H9 (cell line): ENCODE data around the gene PRSS22. TPM values are rescaled to one million over a fixed set of nuclear protein-coding genes. Genes with fewer than 3 reads are reported as not detected.

Source experiments
- DNase-seq: peaks from one replicate; pipeline ENCODE4 v3.0.0-alpha.2; 2017
- H2AFZ ChIP-seq: one replicate; pipeline ENCODE4 v1.6.1; 2013; ENCODE audit warnings: mild to moderate bottlenecking, low read length, control low read depth, moderate library complexity
- H2AK5ac ChIP-seq: 2 replicates; pipeline ENCODE4 v1.6.1; 2013; ENCODE audit warnings: low read length, control low read depth, mixed read lengths; ENCODE audit not compliant: insufficient read length
- H2BK120ac ChIP-seq: one replicate; pipeline ENCODE4 v1.6.1; 2013; ENCODE audit warnings: low read depth, mild to moderate bottlenecking, low read length, control low read depth, inconsistent platforms; ENCODE audit not compliant: poor library complexity, severe bottlenecking
- H2BK12ac ChIP-seq: 2 replicates; pipeline ENCODE4 v1.6.1; 2013; ENCODE audit warnings: low read length, control low read depth, mixed read lengths, low read depth; ENCODE audit not compliant: insufficient read length
- H2BK15ac ChIP-seq: 2 replicates; pipeline ENCODE4 v1.6.1; 2013; ENCODE audit warnings: low read depth, low read length, control low read depth
- H2BK20ac ChIP-seq: one replicate; pipeline ENCODE4 v1.6.1; 2013; ENCODE audit warnings: low read depth, mild to moderate bottlenecking, low read length, control low read depth, inconsistent platforms; ENCODE audit not compliant: poor library complexity, severe bottlenecking
- H2BK5ac ChIP-seq: 2 replicates; pipeline ENCODE4 v1.6.1; 2013; ENCODE audit warnings: low read length, control low read depth, mixed read lengths; ENCODE audit not compliant: insufficient read length
- H3K14ac ChIP-seq: 2 replicates; pipeline ENCODE4 v1.6.1; 2013; ENCODE audit warnings: low read length, control low read depth; ENCODE audit not compliant: insufficient read depth
- H3K18ac ChIP-seq: 2 replicates; pipeline ENCODE4 v1.6.1; 2013; ENCODE audit warnings: low read depth, mild to moderate bottlenecking, mixed read lengths, low read length, control low read depth; ENCODE audit not compliant: insufficient read length
- H3K23ac ChIP-seq: 2 replicates; pipeline ENCODE4 v1.6.1; 2013; ENCODE audit warnings: low read length, control low read depth, mixed read lengths, low read depth; ENCODE audit not compliant: insufficient read length
- H3K23me2 ChIP-seq: 2 replicates; pipeline ENCODE4 v1.6.1; 2013; ENCODE audit warnings: low read depth, mild to moderate bottlenecking, mixed read lengths, low read length, control low read depth; ENCODE audit not compliant: insufficient read length, poor library complexity, severe bottlenecking
- H3K27ac ChIP-seq: 2 replicates; pipeline ENCODE4 v1.5.1; 2013; ENCODE audit warnings: low read length, control low read depth, mixed read lengths, low read depth; ENCODE audit not compliant: insufficient read length
- H3K27me3 ChIP-seq: 2 replicates; pipeline ENCODE4 v1.6.1; 2013; ENCODE audit warnings: low read length, control low read depth, inconsistent platforms; ENCODE audit not compliant: insufficient read depth
- H3K4ac ChIP-seq: 2 replicates; pipeline ENCODE4 v1.6.1; 2013; ENCODE audit warnings: low read depth, mild to moderate bottlenecking, control low read depth, inconsistent platforms, low read length, moderate library complexity
- H3K4me1 ChIP-seq: 2 replicates; pipeline ENCODE4 v1.6.1; 2013; ENCODE audit warnings: low read length, control low read depth, inconsistent platforms; ENCODE audit not compliant: insufficient read depth
- H3K4me2 ChIP-seq: 2 replicates; pipeline ENCODE4 v1.6.1; 2013; ENCODE audit warnings: low read length, control low read depth, mixed read lengths; ENCODE audit not compliant: insufficient read length, insufficient read depth
- H3K56ac ChIP-seq: 2 replicates; pipeline ENCODE4 v1.6.1; 2013; ENCODE audit warnings: low read depth, mild to moderate bottlenecking, mixed read lengths, low read length, control low read depth; ENCODE audit not compliant: insufficient read length
- H3K79me1 ChIP-seq: 2 replicates; pipeline ENCODE4 v1.6.1; 2013; ENCODE audit warnings: low read depth, mild to moderate bottlenecking, moderate library complexity, low read length, control low read depth, inconsistent platforms; ENCODE audit not compliant: insufficient read depth, poor library complexity, severe bottlenecking
- H3K79me2 ChIP-seq: 2 replicates; pipeline ENCODE4 v1.6.1; 2013; ENCODE audit warnings: low read length, control low read depth, inconsistent platforms; ENCODE audit not compliant: insufficient read depth
- H3K9ac ChIP-seq: 2 replicates; pipeline ENCODE4 v1.6.1; 2013; ENCODE audit warnings: low read length, control low read depth, mixed read lengths; ENCODE audit not compliant: insufficient read length; ENCODE audit errors: extremely low read depth
- H3K9me3 ChIP-seq: one replicate; pipeline ENCODE4 v1.6.1; 2013; ENCODE audit warnings: low read depth, low read length, inconsistent platforms; ENCODE audit not compliant: control insufficient read depth
- H3T11ph ChIP-seq: one replicate; pipeline ENCODE4 v1.6.1; 2013; ENCODE audit warnings: mild to moderate bottlenecking, low read length, control low read depth, inconsistent platforms
- H4K20me1 ChIP-seq: one replicate; pipeline ENCODE4 v1.6.1; 2013; ENCODE audit not compliant: control insufficient read depth, insufficient read length, insufficient read depth
- H4K5ac ChIP-seq: 2 replicates; pipeline ENCODE4 v1.6.1; 2013; ENCODE audit warnings: low read depth, mild to moderate bottlenecking, mixed read lengths, low read length, control low read depth; ENCODE audit not compliant: insufficient read length
- H4K8ac ChIP-seq: replicated peaks from 2 replicates; pipeline ENCODE4 v1.6.1; 2013; ENCODE audit warnings: low read length, control low read depth, mixed read lengths, low read depth; ENCODE audit not compliant: insufficient read length
- H4K91ac ChIP-seq: 2 replicates; pipeline ENCODE4 v1.6.1; 2013; ENCODE audit warnings: low read depth, mild to moderate bottlenecking, moderate library complexity, mixed read lengths, low read length, control low read depth; ENCODE audit not compliant: insufficient read length
- H3K27ac Mint-ChIP-seq, 3 experiments: 2 replicates in 2 of 3; 3 replicates in 1 of 3; pipeline ENCODE4 v1.8.0; 2020 to 2021; ENCODE audit warnings: mixed read lengths in 3 of 3, mild to moderate bottlenecking in 1 of 3, moderate library complexity in 1 of 3
- H3K27me3 Mint-ChIP-seq: 2 replicates; pipeline ENCODE4 v1.8.0; 2021; ENCODE audit warnings: low read depth, mild to moderate bottlenecking, moderate library complexity, mixed read lengths
- H3K36me3 Mint-ChIP-seq, 3 experiments: 2 replicates in 2 of 3; 3 replicates in 1 of 3; pipeline ENCODE4 v1.8.0; 2020 to 2021; ENCODE audit warnings: low read depth in 3 of 3, mixed read lengths in 3 of 3; ENCODE audit not compliant: insufficient read depth in 1 of 3
- H3K4me1 Mint-ChIP-seq, 2 experiments: 2 replicates each; pipeline ENCODE4 v1.8.0; 2020; ENCODE audit warnings: mixed read lengths in 2 of 2
- H3K4me3 Mint-ChIP-seq, 2 experiments: 2 replicates in 1 of 2; 3 replicates in 1 of 2; pipeline ENCODE4 v1.8.0; 2020 to 2021; ENCODE audit warnings: mild to moderate bottlenecking in 2 of 2, mixed read lengths in 2 of 2, moderate library complexity in 1 of 2
- H3K9me3 Mint-ChIP-seq, 2 experiments: 2 replicates in 1 of 2; 3 replicates in 1 of 2; pipeline ENCODE4 v1.8.0; 2020; ENCODE audit warnings: mild to moderate bottlenecking in 2 of 2, mixed read lengths in 2 of 2, moderate library complexity in 1 of 2
- WGBS: extraction: QIAGEN DNeasy Blood & Tissue Kit; methylation state at CpG from one replicate; pipeline ENCODE4 v1.1.7; 2013; ENCODE audit warnings: missing lambda C conversion rate, low lambda C conversion rate, mixed read lengths; ENCODE audit not compliant: insufficient read length; ENCODE audit errors: extremely low coverage; 5-methylcytosine and 5-hydroxymethylcytosine counted together
- total RNA-seq: library from RNA; stranded (reverse); gene quantifications from 2 replicates; pipeline ENCODE4 v1.2.1, GENCODE V29; 2021
- TF ChIP-seq, protein P1 (sequence below): fragments of 200-600 bp; sonication (generic); conservative IDR thresholded peaks from 3 replicates; pipeline ENCODE4 v1.8.0; 2021; ENCODE audit warnings: antibody characterized with exemption, mild to moderate bottlenecking

Gene PRSS22
- total RNA-seq, 1 experiment from 2014 or later: 1.9 TPM

DNA sequence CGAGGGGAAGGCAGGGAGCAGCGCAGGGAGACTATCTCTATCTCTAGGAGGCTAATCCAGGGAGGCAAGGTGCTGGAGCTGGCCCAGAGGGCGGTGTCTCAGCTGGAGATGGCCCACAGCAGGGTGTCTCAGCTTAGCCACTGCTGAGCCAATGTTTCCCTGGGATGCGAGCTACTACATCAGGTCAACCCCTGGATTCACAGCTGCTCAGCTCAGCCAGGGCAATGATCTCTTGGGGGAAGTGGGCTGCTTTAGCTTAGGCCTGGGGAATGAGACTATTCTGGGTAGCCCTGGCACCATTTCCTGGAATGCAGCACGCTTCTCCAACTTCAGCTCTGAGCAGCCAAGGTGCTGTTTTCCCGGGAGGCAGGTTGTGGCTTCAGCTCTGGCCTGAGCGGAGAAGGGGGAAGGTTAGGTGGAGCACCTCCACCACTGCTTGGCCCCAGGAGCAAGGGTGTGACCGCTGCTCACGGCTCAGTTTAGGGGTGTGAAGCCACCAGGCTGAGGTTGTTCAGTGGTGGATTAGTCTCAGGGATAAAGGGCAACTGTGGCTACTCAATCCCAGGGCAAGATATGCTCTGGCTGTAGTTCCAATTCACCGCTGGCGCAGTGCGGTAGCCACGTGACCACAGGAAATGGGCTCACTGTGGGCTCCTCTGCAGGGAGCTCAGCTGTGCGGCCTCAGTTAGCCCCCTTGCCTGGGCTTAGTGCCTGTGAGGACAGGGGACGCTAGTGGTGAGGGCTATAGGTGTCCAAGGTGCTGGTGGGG lies 46.1 kb downstream of the PRSS22 start:
- DNase-seq: no peak
- Histone ChIP-seq H2BK20ac (no peak overlapping the region), H2BK120ac (no peak overlapping the region), H2AK5ac (no peak overlapping the region), H3K79me2 (no peaks in the 10 kb centered on the region), H3T11ph (no peak overlapping the region), H4K8ac (no peak overlapping the region), H3K4me1 (no peaks in the 10 kb centered on the region), H3K79me1 (no peaks in the 10 kb centered on the region), H2BK5ac (no peak overlapping the region), H3K23ac (no peak overlapping the region), H3K56ac (no peak overlapping the region), H3K27ac (no peak overlapping the region), H3K4ac (no peak overlapping the region), H4K20me1 (no peaks in the 10 kb centered on the region), H4K5ac (no peak overlapping the region), H2BK12ac (no peak overlapping the region), H3K18ac (no peak overlapping the region), H2BK15ac (no peak overlapping the region), H3K9ac (no peak overlapping the region), H4K91ac (no peak overlapping the region), H3K27me3 (no peaks in the 10 kb centered on the region), H3K14ac (peak overlapping the region; percentile 75; the same call in 1 of the 2 replicates), H3K23me2 (no peaks in the 10 kb centered on the region), H2AFZ (no peak overlapping the region), H3K9me3 (no peaks in the 10 kb centered on the region), H3K4me2 (no peak overlapping the region)
- no peak overlapping the region for H3K27ac Mint-ChIP-seq
- no peak overlapping the region for H3K4me3 Mint-ChIP-seq
- peaks cover 0 to 4% of the 10 kb centered on the region in 2 experiments; a peak in 1 of 5 replicates for H3K9me3 Mint-ChIP-seq
- H3K4me1 Mint-ChIP-seq: peaks cover 7% of the 10 kb centered on the region in 2 experiments; a peak in 3 of 4 replicates
- no CpG with 5 or more reads among the region's 15 CpGs for WGBS
- TF ChIP-seq, protein P1, sequence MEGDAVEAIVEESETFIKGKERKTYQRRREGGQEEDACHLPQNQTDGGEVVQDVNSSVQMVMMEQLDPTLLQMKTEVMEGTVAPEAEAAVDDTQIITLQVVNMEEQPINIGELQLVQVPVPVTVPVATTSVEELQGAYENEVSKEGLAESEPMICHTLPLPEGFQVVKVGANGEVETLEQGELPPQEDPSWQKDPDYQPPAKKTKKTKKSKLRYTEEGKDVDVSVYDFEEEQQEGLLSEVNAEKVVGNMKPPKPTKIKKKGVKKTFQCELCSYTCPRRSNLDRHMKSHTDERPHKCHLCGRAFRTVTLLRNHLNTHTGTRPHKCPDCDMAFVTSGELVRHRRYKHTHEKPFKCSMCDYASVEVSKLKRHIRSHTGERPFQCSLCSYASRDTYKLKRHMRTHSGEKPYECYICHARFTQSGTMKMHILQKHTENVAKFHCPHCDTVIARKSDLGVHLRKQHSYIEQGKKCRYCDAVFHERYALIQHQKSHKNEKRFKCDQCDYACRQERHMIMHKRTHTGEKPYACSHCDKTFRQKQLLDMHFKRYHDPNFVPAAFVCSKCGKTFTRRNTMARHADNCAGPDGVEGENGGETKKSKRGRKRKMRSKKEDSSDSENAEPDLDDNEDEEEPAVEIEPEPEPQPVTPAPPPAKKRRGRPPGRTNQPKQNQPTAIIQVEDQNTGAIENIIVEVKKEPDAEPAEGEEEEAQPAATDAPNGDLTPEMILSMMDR: no peak
- H3K36me3 Mint-ChIP-seq: no peaks in the 10 kb centered on the region
- peaks cover 25% of the 10 kb centered on the region for H3K27me3 Mint-ChIP-seq
